Liver (tissue), 9 donors: ENCODE data around the gene MVB12B. TPM values are rescaled to one million over a fixed set of nuclear protein-coding genes. Genes with fewer than 3 reads are reported as not detected.
A peak's percentile ranks its signal among the peaks of the same experiment; 100 is the strongest.

Source experiments
- DNase-seq: peaks from one replicate; pipeline ENCODE4 v3.0.0-alpha.2; 2017; ENCODE audit warnings: low spot score
- H3K27ac ChIP-seq, 2 donors: one replicate each; pipeline ENCODE4 v1.7.0; 2013; ENCODE audit warnings: inconsistent platforms in 2 of 2, low read length in 2 of 2, control low read depth in 1 of 2, low read depth in 1 of 2, mild to moderate bottlenecking in 1 of 2
- H3K27me3 ChIP-seq, 4 donors: one replicate each; pipeline versions ENCODE4 v1.6.1 to v1.7.0; 2013; ENCODE audit warnings: low read length in 3 of 4, inconsistent platforms in 1 of 4, mild to moderate bottlenecking in 1 of 4, moderate library complexity in 1 of 4; ENCODE audit not compliant: control insufficient read depth in 4 of 4, insufficient read depth in 4 of 4
- H3K36me3 ChIP-seq, 4 donors: one replicate each; pipeline versions ENCODE4 v1.6.1 to v1.7.0; 2013; ENCODE audit warnings: low read length in 3 of 4, mild to moderate bottlenecking in 3 of 4, low read depth in 1 of 4, moderate library complexity in 1 of 4; ENCODE audit not compliant: control insufficient read depth in 4 of 4, insufficient read depth in 3 of 4
- H3K4me1 ChIP-seq, 4 donors: one replicate each; pipeline versions ENCODE4 v1.6.1 to v1.7.0; 2013; ENCODE audit warnings: low read length in 3 of 4, mild to moderate bottlenecking in 3 of 4, moderate library complexity in 1 of 4; ENCODE audit not compliant: control insufficient read depth in 4 of 4, insufficient read depth in 4 of 4
- H3K4me3 ChIP-seq, 3 donors: one replicate each; pipeline versions ENCODE4 v1.6.1 to v1.7.0; 2013; ENCODE audit warnings: low read length in 3 of 3, control low read depth in 1 of 3, low read depth in 1 of 3, mild to moderate bottlenecking in 1 of 3
- H3K9ac ChIP-seq, 2 donors: one replicate each; pipeline ENCODE4 v1.7.0; 2013; ENCODE audit warnings: low read length in 2 of 2, mild to moderate bottlenecking in 2 of 2, moderate library complexity in 2 of 2, control low read depth in 1 of 2, low read depth in 1 of 2
- H3K9me3 ChIP-seq, 4 donors: one replicate each; pipeline versions ENCODE4 v1.6.1 to v1.7.0; 2013; ENCODE audit warnings: low read length in 3 of 4; ENCODE audit not compliant: control insufficient read depth in 4 of 4
- ATF3 ChIP-seq: IDR thresholded peaks from 2 replicates; pipeline ENCODE4 v1.6.1; 2016; ENCODE audit warnings: antibody characterized with exemption
- CTCF ChIP-seq: fragments of 150-350 bp; IDR thresholded peaks from 2 replicates; pipeline ENCODE4 v1.5.1; 2017; ENCODE audit warnings: improper control_type of control experiment, low read depth, low read length; ENCODE audit not compliant: missing input control
- EGR1 ChIP-seq, 2 donors: IDR thresholded peaks; 2 replicates each; pipeline ENCODE4 v1.6.1; 2016 to 2018; ENCODE audit warnings: antibody characterized with exemption in 2 of 2, low read depth in 2 of 2
- FOXA1 ChIP-seq: IDR thresholded peaks from 2 replicates; pipeline ENCODE4 v1.6.1; 2016; ENCODE audit warnings: antibody characterized with exemption
- FOXA2 ChIP-seq: IDR thresholded peaks from 2 replicates; pipeline ENCODE4 v1.6.1; 2016; ENCODE audit warnings: antibody characterized with exemption
- GABPA ChIP-seq, 2 donors: IDR thresholded peaks in 1 of 2; conservative IDR thresholded peaks in 1 of 2; 2 replicates each; pipeline ENCODE4 v1.6.1; 2016; ENCODE audit warnings: antibody characterized with exemption in 2 of 2, mild to moderate bottlenecking in 1 of 2, moderate library complexity in 1 of 2
- JUND ChIP-seq, 2 donors: IDR thresholded peaks; 2 replicates each; pipeline ENCODE4 v1.6.1; 2016; ENCODE audit warnings: antibody characterized with exemption in 2 of 2
- MAX ChIP-seq: IDR thresholded peaks from 2 replicates; pipeline ENCODE4 v1.6.1; 2016; ENCODE audit warnings: antibody characterized with exemption
- NR2F2 ChIP-seq: IDR thresholded peaks from 2 replicates; pipeline ENCODE4 v1.6.1; 2016; ENCODE audit warnings: antibody characterized with exemption
- RAD21 ChIP-seq, 2 donors: IDR thresholded peaks; 2 replicates each; pipeline ENCODE4 v1.6.1; 2016; ENCODE audit warnings: antibody characterized with exemption in 2 of 2, mild to moderate bottlenecking in 2 of 2
- REST ChIP-seq: IDR thresholded peaks from 2 replicates; pipeline ENCODE4 v1.6.1; 2016; ENCODE audit warnings: antibody characterized with exemption, mild to moderate bottlenecking
- SP1 ChIP-seq: IDR thresholded peaks from 2 replicates; pipeline ENCODE4 v1.6.1; 2018; ENCODE audit warnings: antibody characterized with exemption, mild to moderate bottlenecking
- TAF1 ChIP-seq: conservative IDR thresholded peaks from 2 replicates; pipeline ENCODE4 v1.6.1; 2016; ENCODE audit warnings: antibody characterized with exemption, mild to moderate bottlenecking
- YY1 ChIP-seq: IDR thresholded peaks from 2 replicates; pipeline ENCODE4 v1.6.1; 2016; ENCODE audit warnings: antibody characterized with exemption, mild to moderate bottlenecking
- WGBS: extraction: QIAGEN DNeasy Blood & Tissue Kit; methylation state at CpG from one replicate; pipeline ENCODE4 v1.1.7; 2013; 5-methylcytosine and 5-hydroxymethylcytosine counted together
- polyA plus RNA-seq, 2 donors: library from polyadenylated mRNA; stranded (reverse) in 1 of 2; unstranded in 1 of 2; fragments of 200-250 nt in 1 of 2; fragments of >200 nt in 1 of 2; fragmentation: Nextera tagmentation in 1 of 2; extraction: Ambion mirVana in 1 of 2; gene quantifications; one replicate each; pipeline versions ENCODE4 v1.2.1 to v1.2.3, GENCODE V29; 2013 to 2015
- total RNA-seq, 2 donors: library from RNA; depleted of rRNA; stranded (reverse); fragments of >200 nt; gene quantifications; one replicate each; pipeline ENCODE4 v1.2.3, GENCODE V29; 2014
- donor health status: healthy.
- donor health status: healthy.
- donor health status: healthy.
- donor health status: healthy.
- donor health status: healthy.

Gene MVB12B
- total and polyA plus RNA-seq, 4 donors: 5.3 to 12.4 (median 8.4) TPM

GRCh38 chr9:126374366-126374781, 47.7 kb downstream of the MVB12B start:
- Histone ChIP-seq H3K9ac (no peak overlapping the region), H3K27me3 (no peaks in the 10 kb centered on the region), H3K9me3 (no peaks in the 10 kb centered on the region), H3K4me3 (no peak overlapping the region), H3K4me1 (peaks cover 0 to 7% (median 5%) of the 10 kb centered on the region in 4 donors), H3K36me3 (no peaks in the 10 kb centered on the region), H3K27ac (no peak overlapping the region)
- DNase-seq: no peak
- TF ChIP-seq TAF1 (no peak), MAX (no peak), REST (no peak), ATF3 (no peak), GABPA (IDR thresholded peaks at IDR 0.05 in 1 of 2, conservative IDR thresholded peaks at IDR 0.05 in 1 of 2) (no peak), RAD21 (IDR thresholded peaks at IDR 0.05) (no peak), SP1 (no peak), NR2F2 (no peak), FOXA2 (no peak), YY1 (no peak), CTCF (no peak), JUND (IDR thresholded peaks at IDR 0.05) (no peak), FOXA1 (no peak), EGR1 (IDR thresholded peaks at IDR 0.05; ENCODE audit: low read depth in 2 of 2) (no peak)
- WGBS: 89% methylated on average over 4 of the region's 4 CpGs

GRCh38 chr9:126375386-126375785, 48.8 kb downstream of the MVB12B start:
- Histone ChIP-seq H3K36me3 (no peaks in the 10 kb centered on the region), H3K4me3 (no peak overlapping the region), H3K27me3 (no peaks in the 10 kb centered on the region), H3K27ac (no peak overlapping the region), H3K9ac (no peak overlapping the region), H3K9me3 (no peaks in the 10 kb centered on the region), H3K4me1 (peaks cover 0 to 7% (median 5%) of the 10 kb centered on the region in 4 donors)
- 54% methylated on average over 7 of the region's 7 CpGs for WGBS
- DNase-seq: no peak
- TF ChIP-seq RAD21 (IDR thresholded peaks at IDR 0.05) (peak in 1 of 2 donors; percentile 20), MAX (no peak)
